AG04450 (cell line): Measurements from ENCODE around the gene GPATCH8. TPM values are rescaled to one million over a fixed set of nuclear protein-coding genes. Genes with fewer than 3 reads are reported as not detected.

Experiments used
- CTCF ChIA-PET: fragments of 300-600, 350-600 bp; formaldehyde crosslinking; extraction: SDS; loops from one replicate; lab custom pipeline; 2022; ENCODE audit warnings: antibody characterized with exemption, inconsistent platforms; lab: Charles Lee
- POLR2A ChIA-PET: fragments of 350-600 bp; formaldehyde crosslinking; extraction: SDS; loops from one replicate; lab custom pipeline; 2021; ENCODE audit warnings: antibody characterized with exemption, inconsistent platforms; lab: Yijun Ruan, JAX
- DNase-seq: peaks from one replicate; pipeline ENCODE4 v3.0.0-alpha.2; 2011; ENCODE audit warnings: low read depth, low spot score
- H3K27ac ChIP-seq: one replicate; pipeline ENCODE4 v1.5.1; 2012; ENCODE audit warnings: low read depth, low read length, control low read depth
- H3K27me3 ChIP-seq: one replicate; pipeline ENCODE4 v1.6.0; 2012; ENCODE audit warnings: low read length; ENCODE audit not compliant: control insufficient read depth, insufficient read depth
- H3K4me3 ChIP-seq: 2 replicates; pipeline ENCODE4 v1.5.1; 2011; ENCODE audit warnings: mild to moderate bottlenecking, low read depth, low read length, control low read depth
- H3K9me3 ChIP-seq: 2 replicates; pipeline ENCODE4 v1.5.1; 2012; ENCODE audit warnings: low read length; ENCODE audit not compliant: control insufficient read depth, insufficient read depth
- polyA plus RNA-seq: library from polyadenylated mRNA; depleted of rRNA; stranded (reverse); fragments of >200 nt; gene quantifications from 2 replicates; pipeline ENCODE4 v1.2.3, GENCODE V29; 2011
- TF ChIP-seq, protein P1 (sequence below): IDR thresholded peaks from 2 replicates; pipeline ENCODE4 v1.5.1; 2011; ENCODE audit warnings: low read depth, low read length, control low read depth, inconsistent platforms

GPATCH8 gene
- polyA plus RNA-seq, 1 experiment = 16.4 TPM

DNA sequence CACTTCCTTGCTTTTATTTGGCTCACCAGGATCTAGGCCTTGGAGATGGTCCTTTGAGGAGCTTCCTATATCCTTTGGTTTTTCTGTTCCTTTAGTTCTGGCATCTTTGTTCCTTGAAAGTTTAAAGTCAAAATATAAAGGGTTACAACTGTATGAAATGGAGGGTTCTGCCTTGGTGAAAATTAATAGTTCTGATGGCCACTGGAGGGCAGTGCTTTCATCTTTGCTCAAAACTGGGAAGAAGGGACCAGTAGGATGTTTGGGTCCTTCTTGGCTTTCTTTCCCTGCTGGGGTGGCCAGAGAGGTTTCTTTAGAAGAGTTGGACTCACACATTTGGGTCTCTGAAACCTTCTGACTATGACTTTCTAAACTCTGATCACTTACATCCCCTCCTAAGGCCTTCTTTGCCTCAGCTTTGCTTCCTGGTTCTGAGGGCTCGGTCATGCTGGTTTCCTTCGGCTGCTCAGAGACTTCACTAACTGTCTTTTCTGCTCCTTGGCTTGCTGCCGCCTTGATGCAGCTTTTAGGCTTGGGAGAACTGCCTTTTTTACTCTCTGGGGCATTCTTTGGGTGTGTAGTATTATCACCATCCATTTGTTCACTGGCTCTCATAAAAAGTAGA is 102.9 kb downstream of the GPATCH8 start:
- peak; percentile 7 for DNase-seq
- no peak overlapping the region for H3K27ac ChIP-seq
- CTCF ChIA-PET = interaction anchor here (0.7 to 5.5 kb wide), 14 partner anchors 10 to 270 kb away, joined by 3 to 62 read pairs (median 5); partner anchors contain the start of genes FAM171A2, GPATCH8 and ITGA2B
- no peak overlapping the region for H3K4me3 ChIP-seq
- no peaks in the 10 kb centered on the region for H3K27me3 ChIP-seq
- POLR2A ChIA-PET = no interaction called here
- TF ChIP-seq, protein P1, sequence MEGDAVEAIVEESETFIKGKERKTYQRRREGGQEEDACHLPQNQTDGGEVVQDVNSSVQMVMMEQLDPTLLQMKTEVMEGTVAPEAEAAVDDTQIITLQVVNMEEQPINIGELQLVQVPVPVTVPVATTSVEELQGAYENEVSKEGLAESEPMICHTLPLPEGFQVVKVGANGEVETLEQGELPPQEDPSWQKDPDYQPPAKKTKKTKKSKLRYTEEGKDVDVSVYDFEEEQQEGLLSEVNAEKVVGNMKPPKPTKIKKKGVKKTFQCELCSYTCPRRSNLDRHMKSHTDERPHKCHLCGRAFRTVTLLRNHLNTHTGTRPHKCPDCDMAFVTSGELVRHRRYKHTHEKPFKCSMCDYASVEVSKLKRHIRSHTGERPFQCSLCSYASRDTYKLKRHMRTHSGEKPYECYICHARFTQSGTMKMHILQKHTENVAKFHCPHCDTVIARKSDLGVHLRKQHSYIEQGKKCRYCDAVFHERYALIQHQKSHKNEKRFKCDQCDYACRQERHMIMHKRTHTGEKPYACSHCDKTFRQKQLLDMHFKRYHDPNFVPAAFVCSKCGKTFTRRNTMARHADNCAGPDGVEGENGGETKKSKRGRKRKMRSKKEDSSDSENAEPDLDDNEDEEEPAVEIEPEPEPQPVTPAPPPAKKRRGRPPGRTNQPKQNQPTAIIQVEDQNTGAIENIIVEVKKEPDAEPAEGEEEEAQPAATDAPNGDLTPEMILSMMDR = peak; percentile 64
- H3K9me3 ChIP-seq = no peaks in the 10 kb centered on the region

DNA sequence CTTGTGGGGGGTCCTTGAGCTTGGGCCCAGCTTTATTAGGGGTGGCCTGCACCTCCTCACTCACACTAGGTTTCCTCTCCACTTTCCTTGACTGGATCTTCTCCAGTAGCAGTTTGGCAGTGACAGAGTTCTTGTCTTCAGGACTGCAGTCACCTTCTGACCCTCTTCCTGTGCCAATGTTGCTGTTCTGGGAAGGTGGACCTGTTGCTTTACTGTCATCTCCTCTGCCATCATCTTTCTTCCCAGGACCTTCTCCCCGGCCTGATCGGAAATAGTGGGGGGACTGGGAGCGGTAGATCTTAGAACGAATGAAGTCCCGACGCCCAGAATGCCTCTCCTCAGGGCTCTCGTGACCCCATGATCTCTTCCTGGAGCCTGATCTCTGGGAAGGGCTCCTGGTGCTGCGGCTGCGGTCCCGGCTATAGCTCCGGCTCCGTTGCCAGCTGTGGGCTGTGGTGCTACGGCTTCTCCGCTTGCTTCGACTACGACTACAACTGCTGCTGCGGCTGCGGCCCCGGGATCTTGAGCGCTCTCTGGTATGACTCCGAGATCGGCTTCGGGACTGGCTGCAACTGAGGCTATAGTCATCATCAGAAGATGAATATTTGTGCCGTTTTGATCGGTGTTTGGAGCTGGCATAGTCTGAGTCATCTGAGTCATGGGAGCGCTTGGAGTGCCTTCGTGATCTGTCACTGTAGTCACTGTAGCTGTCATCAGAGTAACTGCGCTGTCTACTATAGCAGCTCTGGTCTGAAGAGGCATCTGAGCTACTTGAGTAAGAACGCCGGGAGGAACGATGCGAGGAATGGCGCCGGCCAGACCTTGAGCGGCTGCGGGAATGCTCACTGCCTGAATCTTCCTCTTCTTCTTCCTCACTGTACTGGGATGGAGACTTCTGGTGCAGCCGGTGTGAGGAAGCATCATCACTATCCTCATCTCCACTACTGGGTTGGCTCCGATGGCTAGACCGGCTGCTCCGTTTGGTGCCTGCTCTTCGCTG is 104.2 kb downstream of the GPATCH8 start:
- TF ChIP-seq, protein P1 = no peak
- ChIA-PET CTCF (interaction anchor here (0.5 to 5.5 kb wide), 9 partner anchors 13 to 238 kb away, joined by 3 to 62 read pairs (median 7); no protein-coding TSS in a partner anchor), POLR2A (no interaction called here)
- H3K27me3 ChIP-seq = no peaks in the 10 kb centered on the region
- DNase-seq = no peak
- H3K27ac ChIP-seq = no peak overlapping the region
- no peaks in the 10 kb centered on the region for H3K9me3 ChIP-seq
- H3K4me3 ChIP-seq = no peak overlapping the region

DNA sequence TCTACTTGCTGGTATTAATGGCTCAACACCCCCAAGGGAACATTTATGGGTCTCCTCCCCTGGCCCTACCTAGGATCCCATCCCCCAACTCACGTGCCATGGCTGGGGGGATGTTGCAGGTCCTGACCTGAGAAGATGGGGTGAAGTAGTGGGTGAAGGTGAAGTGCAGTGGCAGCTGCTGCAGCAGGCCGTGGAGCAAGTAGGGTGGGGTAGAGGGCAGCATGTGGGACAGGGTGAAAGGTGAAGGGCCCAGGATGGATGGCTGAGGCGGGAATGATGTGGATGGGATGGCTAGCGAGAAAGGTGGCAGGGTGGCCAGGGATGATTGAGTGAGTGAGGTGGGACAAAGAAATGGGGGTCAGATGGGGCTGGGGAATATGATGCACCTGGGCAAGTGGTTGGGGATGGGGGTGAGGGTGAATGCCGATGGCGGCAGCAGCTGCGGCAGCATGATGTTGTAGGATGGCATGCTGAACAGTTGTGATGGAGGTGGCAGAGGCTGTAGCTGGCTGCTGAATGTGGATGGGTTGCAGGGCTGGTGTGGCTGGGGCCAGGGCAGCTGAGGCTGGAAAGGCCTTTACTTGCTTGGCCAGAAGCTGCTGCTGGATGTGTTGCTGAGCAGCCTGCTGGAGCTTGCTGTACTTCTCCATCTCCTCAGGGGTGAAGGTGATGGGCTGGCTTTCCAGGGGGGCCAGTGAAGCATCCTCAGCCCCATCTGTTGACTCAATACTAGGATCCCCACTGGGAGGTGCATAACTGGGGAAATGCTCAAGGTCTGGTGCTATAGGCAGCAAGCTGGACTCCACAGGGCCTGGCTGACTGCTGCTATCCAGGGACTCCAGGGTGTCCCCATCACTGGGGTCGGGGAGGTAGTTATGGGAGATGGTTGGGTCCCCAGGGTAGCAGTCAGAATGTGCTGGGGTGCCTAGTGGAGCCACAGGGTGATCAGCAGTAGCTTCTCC is 105.4 kb downstream of the GPATCH8 start:
- no peaks in the 10 kb centered on the region for H3K9me3 ChIP-seq
- H3K4me3 ChIP-seq = no peak overlapping the region
- ChIA-PET POLR2A (no interaction called here), CTCF (interaction anchor here (1.7 to 5.5 kb wide), 2 partner anchors 124 to 125 kb away, joined by 16 to 62 read pairs; no protein-coding TSS in a partner anchor)
- no peak overlapping the region for H3K27ac ChIP-seq
- no peaks in the 10 kb centered on the region for H3K27me3 ChIP-seq
- DNase-seq = no peak
- TF ChIP-seq, protein P1 = no peak

DNA sequence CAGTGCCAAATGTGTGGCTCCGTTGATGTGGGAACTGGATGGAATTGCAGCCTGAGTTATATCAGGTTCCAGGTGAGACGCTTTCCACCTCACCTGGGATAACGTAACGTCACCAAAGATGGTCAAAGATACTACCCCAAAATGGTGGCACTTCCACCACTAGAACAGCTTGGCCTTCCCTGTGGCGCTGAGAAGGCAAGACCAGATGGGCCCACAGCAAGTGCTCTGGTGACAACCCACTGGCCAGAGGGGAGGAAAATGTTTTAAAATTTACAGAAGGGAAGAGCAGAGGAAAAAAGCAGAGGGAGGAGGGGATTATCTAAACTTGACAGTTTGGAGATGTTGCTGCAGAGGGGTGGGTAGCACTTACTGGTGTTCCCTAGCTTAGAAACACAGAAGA is 106.3 kb downstream of the GPATCH8 start:
- H3K4me3 ChIP-seq = no peak overlapping the region
- H3K27me3 ChIP-seq = no peaks in the 10 kb centered on the region
- no peak for DNase-seq
- no peaks in the 10 kb centered on the region for H3K9me3 ChIP-seq
- TF ChIP-seq, protein P1 = no peak
- ChIA-PET POLR2A (no interaction called here), CTCF (interaction anchor here (0.9 to 1.7 kb wide), 2 partner anchors 126 to 240 kb away, joined by 4 to 16 read pairs; no protein-coding TSS in a partner anchor)
- H3K27ac ChIP-seq = no peak overlapping the region
